HepG2 (cell line): ENCODE measurements around the gene CCDC38. TPM values are rescaled to one million over a fixed set of nuclear protein-coding genes. Genes with fewer than 3 reads are reported as not detected.

Source experiments
- ARNT ChIP-seq: fragments of 450-650 bp; IDR thresholded peaks from 2 replicates; pipeline ENCODE4 v1.6.1; 2017
- ETV5 ChIP-seq: IDR thresholded peaks from 2 replicates; pipeline ENCODE4 v1.6.1; 2018; ENCODE audit warnings: missing biosample characterization, missing genetic modification reagents, inconsistent platforms, borderline replicate concordance
- HIVEP1 ChIP-seq: sonication (generic); formaldehyde crosslinking; IDR thresholded peaks from 2 replicates; pipeline ENCODE4 v1.4.0; 2020; ENCODE audit warnings: mild to moderate bottlenecking, missing genetic modification reagents
- MEIS2 ChIP-seq: sonication (generic); formaldehyde crosslinking; IDR thresholded peaks from 2 replicates; pipeline ENCODE4 v1.9.0; 2021; ENCODE audit warnings: mild to moderate bottlenecking, missing genetic modification reagents
- NCOA2 ChIP-seq: sonication (generic); formaldehyde crosslinking; IDR thresholded peaks from 2 replicates; pipeline ENCODE4 v1.8.0; 2022; ENCODE audit warnings: inconsistent platforms
- NFIB ChIP-seq: sonication (generic); formaldehyde crosslinking; IDR thresholded peaks from 2 replicates; pipeline ENCODE4 v1.9.0; 2021; ENCODE audit warnings: missing genetic modification reagents, mild to moderate bottlenecking, borderline replicate concordance
- ONECUT2 ChIP-seq: sonication (generic); formaldehyde crosslinking; IDR thresholded peaks from 2 replicates; pipeline ENCODE4 v1.4.0; 2020; ENCODE audit warnings: missing genetic modification reagents
- PAF1 ChIP-seq: IDR thresholded peaks from 2 replicates; pipeline ENCODE4 v1.6.1; 2016; ENCODE audit warnings: missing genetic modification reagents, missing compliant biosample characterization
- RBM22 ChIP-seq: fragments of 200-400 bp; formaldehyde crosslinking; optimal IDR thresholded peaks from 2 replicates; pipeline ENCODE3; 2017; ENCODE audit warnings: mild to moderate bottlenecking, low read length, moderate library complexity
- RXRB ChIP-seq: IDR thresholded peaks from 2 replicates; pipeline ENCODE4 v1.6.1; 2016; ENCODE audit warnings: borderline replicate concordance, missing genetic modification reagents, missing compliant biosample characterization
- SIN3B ChIP-seq: fragments of 150-350 bp; IDR thresholded peaks from 2 replicates; pipeline ENCODE4 v1.6.1; 2014; ENCODE audit warnings: low read length
- SOX5 ChIP-seq: IDR thresholded peaks from 2 replicates; pipeline ENCODE4 v1.6.1; 2016; ENCODE audit warnings: borderline replicate concordance
- ZFYVE20 ChIP-seq: sonication (generic); formaldehyde crosslinking; IDR thresholded peaks from 2 replicates; pipeline ENCODE4 v1.8.0; 2023; ENCODE audit warnings: low read depth, mild to moderate bottlenecking, moderate library complexity, missing genetic modification reagents, borderline replicate concordance
- ZMYM3 ChIP-seq: sonication (generic); formaldehyde crosslinking; IDR thresholded peaks from 2 replicates; pipeline ENCODE4 v1.5.1; 2020; ENCODE audit warnings: mild to moderate bottlenecking, missing genetic modification reagents
- ZNF17 ChIP-seq: sonication (generic); formaldehyde crosslinking; IDR thresholded peaks from 2 replicates; pipeline ENCODE4 v1.5.0; 2020; ENCODE audit warnings: mild to moderate bottlenecking, missing genetic modification reagents
- ZNF264 ChIP-seq: sonication (generic); formaldehyde crosslinking; IDR thresholded peaks from 2 replicates; pipeline ENCODE4 v1.4.0; 2020; ENCODE audit warnings: missing genetic modification reagents
- ZNF34 ChIP-seq: sonication (generic); formaldehyde crosslinking; IDR thresholded peaks from 2 replicates; pipeline ENCODE4 v1.4.0; 2020; ENCODE audit warnings: mild to moderate bottlenecking, missing genetic modification reagents, borderline replicate concordance
- ZNF652 ChIP-seq: IDR thresholded peaks from 2 replicates; pipeline ENCODE4 v1.6.1; 2016; ENCODE audit warnings: low read depth, borderline replicate concordance
- ZNF672 ChIP-seq: sonication (generic); formaldehyde crosslinking; IDR thresholded peaks from 2 replicates; pipeline ENCODE4 v1.8.1; 2022; ENCODE audit warnings: missing genetic modification reagents
- polyA plus RNA-seq, 8 experiments: library from polyadenylated mRNA; depleted of rRNA in 3 of 8; stranded (reverse) in 7 of 8; unstranded in 1 of 8; fragments of >200 nt; fragmentation: Illumina TruSeq in 4 of 8; extraction: Trizol in 4 of 8; gene quantifications; 2 replicates each; pipeline versions ENCODE4 v1.2.1 to v1.2.3, GENCODE V29; 2011 to 2016; ENCODE audit warnings: low read depth in 4 of 8, missing spikeins in 1 of 8, mixed read lengths in 1 of 8; ENCODE audit not compliant: insufficient read depth in 1 of 8
- total RNA-seq, 5 experiments: library from RNA; depleted of rRNA; stranded (reverse); fragments of >200 nt; fragmentation: Illumina TruSeq; extraction: Trizol; gene quantifications; 2 replicates each; pipeline ENCODE4 v1.2.3, GENCODE V29; 2016; ENCODE audit warnings: low read depth in 1 of 5
- TF ChIP-seq, protein P1 (sequence below): sonication (generic); formaldehyde crosslinking; IDR thresholded peaks from 2 replicates; pipeline ENCODE4 v1.4.0; 2020; ENCODE audit warnings: missing genetic modification reagents, borderline replicate concordance
- TF ChIP-seq, protein P2 (sequence below): sonication (generic); formaldehyde crosslinking; IDR thresholded peaks from 2 replicates; pipeline ENCODE4 v1.4.0; 2020; ENCODE audit warnings: missing genetic modification reagents, borderline replicate concordance
- TF ChIP-seq, protein P3 (sequence below): sonication (generic); formaldehyde crosslinking; IDR thresholded peaks from 2 replicates; pipeline ENCODE4 v1.4.0; 2020; ENCODE audit warnings: missing genetic modification reagents

The CCDC38 gene
- total and polyA plus RNA-seq, 2 of the 13 experiments (the other 11 are each of a cell fraction or from before 2014, with no cell fraction given), result 0.24 to 0.32 TPM

DNA sequence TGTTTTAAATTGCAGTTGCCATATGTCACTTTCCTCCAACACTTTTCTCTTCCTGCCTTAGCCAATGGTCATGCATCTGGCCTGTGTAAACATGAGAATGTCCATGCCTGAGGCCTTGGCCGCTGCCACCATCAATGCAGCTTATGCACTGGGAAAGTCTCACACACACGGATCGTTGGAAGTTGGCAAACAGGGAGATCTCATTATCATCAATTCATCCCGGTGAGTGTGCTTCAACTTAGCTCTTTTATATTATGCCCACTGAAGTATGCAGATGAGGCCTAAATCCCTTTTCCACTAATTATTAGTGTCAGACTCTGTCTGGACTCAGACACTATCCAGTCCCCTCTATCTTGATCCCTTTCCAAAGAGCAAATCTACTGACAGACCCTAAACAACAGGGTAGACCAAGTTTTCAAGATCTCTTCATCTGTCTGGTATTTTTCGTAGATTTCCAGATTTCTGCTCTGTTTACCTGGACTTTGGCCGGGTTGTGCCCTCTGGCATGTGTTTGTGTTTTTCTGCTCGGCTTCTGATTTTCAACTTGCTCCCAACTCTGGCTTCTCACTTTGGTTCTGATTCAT is 24.0 kb upstream of the CCDC38 start (continued):
- TF ChIP-seq ONECUT2 (CRISPR knock-in tag) (no peak), ARNT (no peak), ZNF264 (CRISPR knock-in tag) (0 out of 2 replicates have a peak, but pooled peaks have one; percentile 26), ZNF652 (CRISPR knock-in tag) (peak; percentile 52; the same call in 1 of the 2 replicates), SOX5 (CRISPR knock-in tag) (peak; percentile 57), PAF1 (0 out of 2 replicates have a peak, but pooled peaks have one; percentile 43), HIVEP1 (CRISPR knock-in tag) (no peak), SIN3B (no peak), ETV5 (CRISPR knock-in tag) (peak; percentile 49; the same call in 1 of the 2 replicates), ZNF672 (CRISPR knock-in tag) (no peak), ZNF17 (no peak), RBM22 (no peak), ZMYM3 (CRISPR knock-in tag) (no peak), RXRB (peak; percentile 61), ZFYVE20 (CRISPR knock-in tag) (no peak), ZNF34 (CRISPR knock-in tag) (no peak), NCOA2 (CRISPR knock-in tag) (peak; percentile 76), MEIS2 (CRISPR knock-in tag) (no peak; the same call in 1 of the 2 replicates), NFIB (no peak)
- TF ChIP-seq, protein P1, sequence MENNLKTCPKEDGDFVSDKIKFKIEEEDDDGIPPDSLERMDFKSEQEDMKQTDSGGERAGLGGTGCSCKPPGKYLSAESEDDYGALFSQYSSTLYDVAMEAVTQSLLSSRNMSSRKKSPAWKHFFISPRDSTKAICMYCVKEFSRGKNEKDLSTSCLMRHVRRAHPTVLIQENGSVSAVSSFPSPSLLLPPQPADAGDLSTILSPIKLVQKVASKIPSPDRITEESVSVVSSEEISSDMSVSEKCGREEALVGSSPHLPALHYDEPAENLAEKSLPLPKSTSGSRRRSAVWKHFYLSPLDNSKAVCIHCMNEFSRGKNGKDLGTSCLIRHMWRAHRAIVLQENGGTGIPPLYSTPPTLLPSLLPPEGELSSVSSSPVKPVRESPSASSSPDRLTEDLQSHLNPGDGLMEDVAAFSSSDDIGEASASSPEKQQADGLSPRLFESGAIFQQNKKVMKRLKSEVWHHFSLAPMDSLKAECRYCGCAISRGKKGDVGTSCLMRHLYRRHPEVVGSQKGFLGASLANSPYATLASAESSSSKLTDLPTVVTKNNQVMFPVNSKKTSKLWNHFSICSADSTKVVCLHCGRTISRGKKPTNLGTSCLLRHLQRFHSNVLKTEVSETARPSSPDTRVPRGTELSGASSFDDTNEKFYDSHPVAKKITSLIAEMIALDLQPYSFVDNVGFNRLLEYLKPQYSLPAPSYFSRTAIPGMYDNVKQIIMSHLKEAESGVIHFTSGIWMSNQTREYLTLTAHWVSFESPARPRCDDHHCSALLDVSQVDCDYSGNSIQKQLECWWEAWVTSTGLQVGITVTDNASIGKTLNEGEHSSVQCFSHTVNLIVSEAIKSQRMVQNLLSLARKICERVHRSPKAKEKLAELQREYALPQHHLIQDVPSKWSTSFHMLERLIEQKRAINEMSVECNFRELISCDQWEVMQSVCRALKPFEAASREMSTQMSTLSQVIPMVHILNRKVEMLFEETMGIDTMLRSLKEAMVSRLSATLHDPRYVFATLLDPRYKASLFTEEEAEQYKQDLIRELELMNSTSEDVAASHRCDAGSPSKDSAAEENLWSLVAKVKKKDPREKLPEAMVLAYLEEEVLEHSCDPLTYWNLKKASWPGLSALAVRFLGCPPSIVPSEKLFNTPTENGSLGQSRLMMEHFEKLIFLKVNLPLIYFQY (CRISPR knock-in tag), result 0 out of 2 replicates have a peak, but pooled peaks have one; percentile 49
- TF ChIP-seq, protein P2, sequence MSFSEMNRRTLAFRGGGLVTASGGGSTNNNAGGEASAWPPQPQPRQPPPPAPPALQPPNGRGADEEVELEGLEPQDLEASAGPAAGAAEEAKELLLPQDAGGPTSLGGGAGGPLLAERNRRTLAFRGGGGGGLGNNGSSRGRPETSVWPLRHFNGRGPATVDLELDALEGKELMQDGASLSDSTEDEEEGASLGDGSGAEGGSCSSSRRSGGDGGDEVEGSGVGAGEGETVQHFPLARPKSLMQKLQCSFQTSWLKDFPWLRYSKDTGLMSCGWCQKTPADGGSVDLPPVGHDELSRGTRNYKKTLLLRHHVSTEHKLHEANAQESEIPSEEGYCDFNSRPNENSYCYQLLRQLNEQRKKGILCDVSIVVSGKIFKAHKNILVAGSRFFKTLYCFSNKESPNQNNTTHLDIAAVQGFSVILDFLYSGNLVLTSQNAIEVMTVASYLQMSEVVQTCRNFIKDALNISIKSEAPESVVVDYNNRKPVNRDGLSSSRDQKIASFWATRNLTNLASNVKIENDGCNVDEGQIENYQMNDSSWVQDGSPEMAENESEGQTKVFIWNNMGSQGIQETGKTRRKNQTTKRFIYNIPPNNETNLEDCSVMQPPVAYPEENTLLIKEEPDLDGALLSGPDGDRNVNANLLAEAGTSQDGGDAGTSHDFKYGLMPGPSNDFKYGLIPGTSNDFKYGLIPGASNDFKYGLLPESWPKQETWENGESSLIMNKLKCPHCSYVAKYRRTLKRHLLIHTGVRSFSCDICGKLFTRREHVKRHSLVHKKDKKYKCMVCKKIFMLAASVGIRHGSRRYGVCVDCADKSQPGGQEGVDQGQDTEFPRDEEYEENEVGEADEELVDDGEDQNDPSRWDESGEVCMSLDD, result no peak
- TF ChIP-seq, protein P3, sequence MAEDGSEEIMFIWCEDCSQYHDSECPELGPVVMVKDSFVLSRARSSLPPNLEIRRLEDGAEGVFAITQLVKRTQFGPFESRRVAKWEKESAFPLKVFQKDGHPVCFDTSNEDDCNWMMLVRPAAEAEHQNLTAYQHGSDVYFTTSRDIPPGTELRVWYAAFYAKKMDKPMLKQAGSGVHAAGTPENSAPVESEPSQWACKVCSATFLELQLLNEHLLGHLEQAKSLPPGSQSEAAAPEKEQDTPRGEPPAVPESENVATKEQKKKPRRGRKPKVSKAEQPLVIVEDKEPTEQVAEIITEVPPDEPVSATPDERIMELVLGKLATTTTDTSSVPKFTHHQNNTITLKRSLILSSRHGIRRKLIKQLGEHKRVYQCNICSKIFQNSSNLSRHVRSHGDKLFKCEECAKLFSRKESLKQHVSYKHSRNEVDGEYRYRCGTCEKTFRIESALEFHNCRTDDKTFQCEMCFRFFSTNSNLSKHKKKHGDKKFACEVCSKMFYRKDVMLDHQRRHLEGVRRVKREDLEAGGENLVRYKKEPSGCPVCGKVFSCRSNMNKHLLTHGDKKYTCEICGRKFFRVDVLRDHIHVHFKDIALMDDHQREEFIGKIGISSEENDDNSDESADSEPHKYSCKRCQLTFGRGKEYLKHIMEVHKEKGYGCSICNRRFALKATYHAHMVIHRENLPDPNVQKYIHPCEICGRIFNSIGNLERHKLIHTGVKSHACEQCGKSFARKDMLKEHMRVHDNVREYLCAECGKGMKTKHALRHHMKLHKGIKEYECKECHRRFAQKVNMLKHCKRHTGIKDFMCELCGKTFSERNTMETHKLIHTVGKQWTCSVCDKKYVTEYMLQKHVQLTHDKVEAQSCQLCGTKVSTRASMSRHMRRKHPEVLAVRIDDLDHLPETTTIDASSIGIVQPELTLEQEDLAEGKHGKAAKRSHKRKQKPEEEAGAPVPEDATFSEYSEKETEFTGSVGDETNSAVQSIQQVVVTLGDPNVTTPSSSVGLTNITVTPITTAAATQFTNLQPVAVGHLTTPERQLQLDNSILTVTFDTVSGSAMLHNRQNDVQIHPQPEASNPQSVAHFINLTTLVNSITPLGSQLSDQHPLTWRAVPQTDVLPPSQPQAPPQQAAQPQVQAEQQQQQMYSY (CRISPR knock-in tag), result no peak
